Measurements from ENCODE around the gene PTPRN2.
"Not testable (repeated sequence)": the region's sequence is repeated elsewhere in the genome, so short reads cannot be mapped to it uniquely, and the experiment has no call there.

Gene PTPRN2

DNA sequence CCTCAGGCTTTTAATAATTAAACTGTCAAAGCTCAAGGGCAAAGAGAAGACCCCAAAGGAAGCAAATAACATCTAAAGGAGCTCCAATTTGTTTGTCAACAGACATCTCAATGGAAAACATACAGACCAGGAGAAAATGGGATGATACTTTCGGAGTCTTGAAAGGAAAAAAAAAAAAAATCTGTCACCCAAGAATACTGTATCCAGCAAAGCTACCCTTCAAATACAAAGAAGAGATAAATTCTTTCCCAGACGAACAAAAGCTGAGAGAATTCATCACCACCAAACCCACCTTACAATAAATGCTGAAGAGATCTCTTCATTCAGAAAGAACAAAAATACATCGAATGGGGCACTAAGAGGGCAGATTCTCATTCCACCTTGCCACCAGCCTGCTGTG, 232.8 kb downstream of the PTPRN2 start:
- no peak for DNase-seq (ENCODE audit: low read depth in 4 of 4, low spot score in 1 of 4)

DNA sequence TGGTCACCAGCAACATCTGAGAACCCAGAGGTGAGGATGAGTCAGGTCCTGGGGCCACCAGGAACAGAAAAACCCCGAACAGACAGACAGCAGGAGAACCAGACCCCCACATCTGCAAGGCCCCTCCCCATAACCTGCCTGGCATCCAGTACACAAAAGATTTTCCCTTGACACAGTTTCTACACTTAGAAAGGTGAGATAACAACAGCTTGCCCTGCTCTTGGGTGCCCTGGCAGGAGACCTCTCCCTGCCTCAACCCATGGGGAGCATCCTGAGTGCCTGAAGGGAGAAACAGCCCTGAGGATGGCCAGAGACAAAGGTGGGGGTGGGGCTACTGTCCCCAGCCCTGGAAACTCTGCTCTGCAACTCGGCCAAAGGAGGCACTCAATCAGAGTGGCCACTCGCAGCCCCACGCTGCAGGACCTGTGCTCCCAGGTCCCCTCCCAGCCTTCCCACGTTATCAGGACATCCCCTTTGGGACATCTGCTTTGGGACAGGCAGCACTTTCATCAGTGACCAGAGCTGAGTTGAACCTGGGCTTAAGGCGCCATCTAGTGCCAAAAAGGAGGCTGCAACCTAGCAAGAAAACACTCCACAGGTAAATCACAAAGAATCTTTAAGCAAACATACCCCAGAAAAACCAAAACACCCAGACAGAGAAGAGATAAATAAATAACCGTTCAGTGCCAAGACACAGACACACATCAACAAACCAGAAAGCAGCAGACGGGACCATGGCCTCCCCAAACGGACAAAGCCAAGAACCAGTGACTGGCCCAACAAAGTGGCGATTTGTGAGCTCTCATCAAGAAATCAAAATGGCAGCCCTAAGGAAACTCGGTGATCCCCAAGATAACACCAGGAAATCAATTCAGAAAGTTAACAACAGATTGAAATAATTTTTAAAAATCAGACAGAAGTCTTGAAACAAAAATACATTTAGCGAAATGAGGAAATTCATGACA, 233.7 kb downstream of the PTPRN2 start:
- no peak for DNase-seq (ENCODE audit: low read depth in 4 of 4, low spot score in 1 of 4)

DNA sequence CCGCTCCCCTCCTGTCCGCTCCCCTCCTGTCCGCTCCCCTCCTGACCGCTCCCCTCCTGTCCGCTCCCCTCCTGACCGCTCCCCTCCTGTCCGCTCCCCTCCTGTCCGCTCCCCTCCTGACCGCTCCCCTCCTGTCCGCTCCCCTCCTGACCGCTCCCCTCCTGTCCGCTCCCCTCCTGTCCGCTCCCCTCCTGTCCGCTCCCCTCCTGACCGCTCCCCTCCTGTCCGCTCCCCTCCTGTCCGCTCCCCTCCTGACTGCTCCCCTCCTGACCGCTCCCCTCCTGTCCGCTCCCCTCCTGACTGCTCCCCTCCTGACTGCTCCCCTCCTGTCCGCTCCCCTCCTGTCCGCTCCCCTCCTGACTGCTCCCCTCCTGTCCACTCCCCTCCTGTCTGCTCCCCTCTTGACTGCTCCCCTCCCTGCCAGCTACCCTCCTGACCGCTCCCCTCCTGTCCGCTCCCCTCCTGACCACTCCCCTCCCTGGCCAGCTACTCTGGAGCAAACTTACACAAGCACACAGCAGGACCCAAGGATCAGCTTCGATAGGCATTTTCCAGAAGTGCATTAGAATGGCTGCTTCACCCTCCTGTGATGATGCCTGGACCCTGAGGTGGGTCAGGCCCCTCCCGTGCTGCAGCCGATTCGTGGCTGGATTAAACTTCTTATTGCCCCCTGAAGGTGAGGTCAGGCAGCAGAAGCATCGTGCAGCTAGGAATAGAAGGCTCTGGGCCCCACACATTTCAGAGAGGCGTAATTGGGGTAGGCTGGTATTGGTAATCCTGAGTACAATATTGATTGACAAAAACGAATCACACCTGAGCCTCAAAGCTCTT, 235.5 kb downstream of the PTPRN2 start:
- DNase-seq (ENCODE audit: low read depth in 4 of 4, low spot score in 1 of 4) = not testable (repeated sequence)

DNA sequence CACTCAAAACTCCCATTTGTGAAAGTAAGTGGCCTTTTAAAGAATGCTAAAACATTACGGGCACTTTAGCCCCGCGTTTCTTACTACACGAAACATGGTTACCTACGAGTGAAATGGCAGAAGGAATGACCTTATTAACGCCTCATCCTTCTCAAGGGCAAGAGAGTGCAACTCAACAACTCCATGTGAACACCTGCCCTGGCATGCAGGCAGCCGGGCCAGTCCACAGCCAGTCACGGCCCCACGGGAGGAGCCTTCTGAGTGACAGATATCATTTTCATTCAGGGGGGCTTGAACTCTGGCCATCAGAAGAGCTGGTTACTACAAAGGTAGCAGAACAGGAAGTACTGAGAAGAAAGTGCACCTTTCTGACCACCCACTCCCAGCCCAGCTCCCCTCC, 236.1 kb downstream of the PTPRN2 start:
- no peak for DNase-seq (ENCODE audit: low read depth in 4 of 4, low spot score in 1 of 4)

DNA sequence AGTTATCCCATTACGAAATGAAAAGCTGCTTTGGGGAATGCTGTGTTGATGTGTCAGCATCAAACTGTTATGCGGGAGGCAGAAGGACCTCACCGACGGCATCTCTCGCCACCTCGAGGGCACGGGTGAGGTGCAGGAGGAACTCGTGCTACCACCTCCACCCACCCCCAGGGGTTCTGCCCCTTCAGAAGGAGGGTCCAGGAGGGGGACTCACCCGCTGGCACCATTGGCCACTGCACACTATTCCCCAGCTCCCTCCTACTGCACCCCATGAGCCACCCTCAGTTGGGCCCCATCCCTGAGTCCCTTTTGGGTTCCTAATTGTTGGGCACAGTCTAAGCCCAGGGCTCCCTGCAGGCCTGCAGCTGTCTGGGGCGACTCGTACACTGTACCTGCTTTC, 236.6 kb downstream of the PTPRN2 start:
- DNase-seq (ENCODE audit: low read depth in 4 of 4, low spot score in 1 of 4) = no peak

DNA sequence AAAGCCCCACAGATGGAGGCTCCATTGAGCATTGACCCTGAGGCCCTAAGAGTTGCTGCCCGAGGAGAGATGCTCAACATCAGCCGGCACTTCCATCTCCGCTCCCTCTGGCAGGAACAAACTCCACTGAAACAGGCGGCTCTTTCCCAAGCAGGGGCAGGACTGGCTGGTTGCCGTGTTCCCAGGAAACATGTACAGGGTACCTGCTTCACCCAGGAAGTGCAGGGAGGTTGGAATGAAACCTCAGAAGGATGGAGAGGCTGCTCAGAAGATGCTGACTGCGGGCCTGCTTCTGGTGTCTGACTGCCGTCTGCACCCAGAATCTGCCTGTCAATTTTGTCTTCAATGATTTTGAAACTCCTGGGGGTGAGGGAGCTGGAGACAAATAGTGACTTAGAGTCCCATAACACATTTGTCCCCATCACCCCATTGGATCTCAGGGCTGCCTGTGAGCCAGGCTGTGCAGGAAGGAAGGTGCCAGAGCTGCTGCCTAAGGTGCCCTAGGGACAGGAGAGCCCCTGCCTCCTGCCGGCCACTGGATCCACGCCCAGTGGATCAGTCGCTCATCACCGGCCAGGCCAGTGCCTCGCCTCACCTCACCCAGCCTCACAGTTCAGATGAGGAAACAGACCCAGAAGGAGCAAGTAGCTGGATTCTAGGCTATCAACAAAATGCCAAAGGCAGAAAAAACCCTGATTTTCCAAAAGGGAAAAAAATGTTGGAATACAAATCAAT, 237.3 kb downstream of the PTPRN2 start:
- no peak for DNase-seq (ENCODE audit: low read depth in 4 of 4, low spot score in 1 of 4)

DNA sequence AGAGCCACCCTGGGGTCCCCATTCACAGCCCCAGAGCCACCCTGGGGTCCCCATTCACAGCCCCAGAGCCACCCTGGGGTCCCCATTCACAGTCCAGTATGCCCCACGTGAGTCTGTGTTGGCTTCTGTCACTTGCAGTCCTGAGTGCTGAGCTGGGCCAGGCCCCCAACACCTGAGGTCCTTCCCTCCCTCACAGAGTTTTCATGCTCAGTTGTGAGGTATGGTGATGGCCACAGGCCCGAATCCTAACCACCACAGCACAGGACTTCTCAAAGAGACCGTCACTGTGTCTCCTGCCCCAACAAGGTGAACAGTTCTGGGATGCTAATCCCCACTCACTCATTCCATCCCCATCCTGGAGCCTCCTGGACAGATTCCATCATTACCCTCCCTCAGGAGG, 239.2 kb downstream of the PTPRN2 start:
- no peak for DNase-seq (ENCODE audit: low read depth in 4 of 4, low spot score in 1 of 4)

DNA sequence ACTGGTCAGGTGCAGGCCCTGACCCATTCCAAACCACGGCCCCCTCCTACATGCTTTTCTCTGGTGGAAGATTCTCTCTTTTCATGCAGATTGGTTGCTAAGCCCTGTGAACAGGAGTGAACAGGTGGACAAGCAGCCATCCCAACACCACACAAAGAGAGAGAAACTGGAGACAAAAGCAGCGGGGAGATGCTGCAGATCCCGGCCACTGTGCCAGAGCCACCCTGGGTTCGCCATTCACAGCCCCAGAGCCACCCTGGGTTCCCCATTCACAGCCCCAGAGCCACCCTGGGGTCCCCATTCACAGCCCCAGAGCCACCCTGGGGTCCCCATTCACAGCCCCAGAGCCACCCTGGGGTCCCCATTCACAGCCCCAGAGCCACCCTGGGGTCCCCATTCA, 239.6 kb downstream of the PTPRN2 start:
- not testable (repeated sequence) for DNase-seq (ENCODE audit: low read depth in 4 of 4, low spot score in 1 of 4)

DNA sequence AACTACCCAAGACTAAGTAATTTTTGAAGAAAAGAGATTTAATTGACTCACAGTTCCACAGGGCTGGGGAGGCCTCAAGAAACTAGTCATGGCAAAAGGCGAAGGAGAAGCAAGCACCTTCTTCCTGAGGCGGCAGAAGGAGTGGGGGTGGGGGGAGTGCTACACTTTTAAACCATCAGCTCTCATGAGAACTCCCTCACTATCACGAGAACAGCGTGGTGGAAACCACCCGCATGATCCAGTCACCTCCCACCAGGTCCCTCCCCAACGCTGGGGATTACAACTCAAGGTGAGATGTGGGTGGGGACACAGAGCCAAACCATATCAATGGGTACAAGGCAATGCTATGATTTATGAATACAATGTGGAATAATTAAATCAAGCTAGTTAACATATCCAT, 241.9 kb downstream of the PTPRN2 start:
- no peak for DNase-seq (ENCODE audit: low read depth in 4 of 4, low spot score in 1 of 4)

DNA sequence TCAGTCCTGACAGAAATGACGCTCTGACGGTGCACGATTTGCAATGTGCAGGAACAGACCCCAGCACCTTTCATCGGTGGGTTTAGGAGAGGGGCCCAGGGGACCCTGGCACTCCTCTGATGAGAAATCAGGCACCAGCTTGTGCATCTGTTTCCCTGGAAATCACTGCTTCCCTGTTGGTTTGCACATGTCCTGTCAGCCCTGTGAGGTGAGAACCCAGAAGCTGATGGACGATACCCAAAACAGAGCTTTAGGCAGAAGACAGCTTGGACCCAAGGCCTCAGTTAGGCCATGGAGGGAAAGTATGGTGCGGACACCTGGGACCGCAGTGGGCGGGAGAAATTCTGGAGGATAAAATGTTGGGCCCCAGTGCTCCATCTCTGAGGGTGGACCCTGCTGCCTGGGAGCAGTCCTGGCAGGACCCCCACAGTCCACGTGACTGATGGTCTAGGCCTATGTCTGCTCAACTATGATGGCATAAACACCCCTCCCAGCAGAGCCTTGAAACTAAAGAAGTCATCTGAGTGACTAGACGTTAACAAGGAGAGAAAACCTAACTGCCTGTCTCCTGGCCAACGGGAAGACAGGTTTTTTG, 242.8 kb downstream of the PTPRN2 start:
- no peak for DNase-seq (ENCODE audit: low read depth in 4 of 4, low spot score in 1 of 4)

DNA sequence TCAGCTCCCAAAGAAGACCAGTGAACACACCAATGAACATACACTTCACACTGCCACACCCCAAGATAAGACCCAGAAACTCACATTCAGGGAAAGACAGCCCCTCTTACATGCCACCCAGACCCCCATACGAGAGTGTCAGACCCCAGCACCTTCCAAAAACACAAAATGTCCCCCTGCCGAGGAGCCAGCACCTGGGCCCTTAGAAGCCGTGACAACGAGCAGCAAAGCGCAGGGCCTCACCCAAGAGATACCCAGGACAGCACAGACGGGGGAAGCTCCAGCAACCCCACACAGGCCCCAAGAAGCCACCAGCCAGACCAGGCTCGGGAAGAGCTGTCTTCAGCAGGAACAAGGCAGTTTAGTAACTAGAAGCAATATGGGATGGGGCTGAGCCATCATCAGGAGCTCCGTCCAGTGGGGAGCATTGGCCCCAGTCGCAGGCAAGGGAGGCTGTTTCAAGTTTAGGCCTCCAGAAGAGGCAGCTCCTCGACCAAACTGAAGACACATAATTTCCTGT, 243.6 kb downstream of the PTPRN2 start:
- DNase-seq (ENCODE audit: low read depth in 4 of 4, low spot score in 1 of 4) = no peak

DNA sequence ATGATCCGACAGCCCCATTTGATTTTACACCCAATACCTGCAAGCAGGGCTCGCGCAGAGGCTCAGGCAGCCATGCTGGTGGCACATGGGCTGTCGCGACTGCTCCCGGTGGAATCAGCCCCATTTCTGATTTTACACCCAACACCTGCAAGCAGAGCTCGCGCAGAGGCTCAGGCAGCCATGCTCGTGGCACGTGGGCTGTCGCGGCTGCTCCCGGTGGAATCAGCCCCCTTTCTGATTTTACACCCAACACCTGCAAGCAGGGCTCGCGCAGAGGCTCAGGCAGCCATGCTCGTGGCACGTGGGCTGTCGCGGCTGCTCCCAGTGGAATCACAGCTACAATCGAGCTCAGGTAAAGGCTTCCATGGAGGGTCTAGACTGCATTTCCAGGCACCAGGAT, 244.1 kb downstream of the PTPRN2 start:
- DNase-seq (ENCODE audit: low read depth in 4 of 4, low spot score in 1 of 4) = no peak

DNA sequence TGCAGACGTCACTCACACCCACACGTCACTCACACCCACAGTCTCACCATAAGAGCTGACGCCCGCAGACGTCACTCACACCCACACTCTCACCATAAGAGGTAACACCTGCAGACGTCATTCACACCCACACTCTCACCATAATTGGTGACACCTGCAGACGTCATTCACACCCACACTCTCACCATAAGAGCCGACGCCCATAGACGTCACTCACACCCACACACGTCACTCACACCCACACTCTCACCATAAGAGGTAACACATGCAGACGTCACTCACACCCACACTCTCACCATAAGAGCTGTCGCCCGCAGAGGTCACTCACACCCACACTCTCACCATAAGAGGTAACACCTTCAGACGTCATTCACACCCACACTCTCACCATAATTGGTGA, 246.5 kb downstream of the PTPRN2 start:
- not testable (repeated sequence) for DNase-seq (ENCODE audit: low read depth in 4 of 4, low spot score in 1 of 4)

DNA sequence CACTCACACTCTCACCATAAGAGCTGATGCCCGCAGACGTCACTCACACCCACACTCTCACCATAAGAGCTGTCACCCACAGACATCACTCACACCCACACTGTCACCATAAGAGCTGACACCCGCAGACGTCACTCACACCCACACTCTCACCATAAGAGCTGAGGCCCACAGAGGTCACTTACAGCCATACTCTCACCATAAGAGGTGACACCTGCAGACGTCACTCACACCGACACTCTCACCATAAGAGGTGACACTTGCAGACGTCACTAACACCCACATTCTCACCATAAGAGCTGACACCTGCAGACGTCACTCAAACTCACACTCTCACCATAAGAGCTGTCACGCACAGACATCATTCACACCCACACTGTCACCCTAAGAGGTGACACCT, 250.7 kb downstream of the PTPRN2 start:
- not testable (repeated sequence) for DNase-seq (ENCODE audit: low read depth in 4 of 4, low spot score in 1 of 4)

DNA sequence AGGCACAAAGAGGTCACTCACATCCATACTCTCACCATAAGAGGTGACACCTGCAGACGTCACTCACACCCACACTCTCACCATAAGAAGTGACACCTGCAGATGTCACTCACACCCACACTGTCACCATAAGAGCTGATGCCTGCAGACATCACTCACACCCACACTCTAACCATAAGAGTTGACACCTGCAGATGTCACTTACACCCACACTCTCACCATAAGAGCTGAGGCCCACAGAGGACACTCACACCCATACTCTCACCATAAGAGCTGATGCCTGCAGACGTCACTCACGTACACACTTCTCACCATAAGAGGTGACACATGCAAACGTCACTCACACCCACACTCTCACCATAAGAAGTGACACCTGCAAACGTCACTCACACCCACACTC, 255.1 kb downstream of the PTPRN2 start:
- DNase-seq (ENCODE audit: low read depth in 4 of 4, low spot score in 1 of 4) = not testable (repeated sequence)

DNA sequence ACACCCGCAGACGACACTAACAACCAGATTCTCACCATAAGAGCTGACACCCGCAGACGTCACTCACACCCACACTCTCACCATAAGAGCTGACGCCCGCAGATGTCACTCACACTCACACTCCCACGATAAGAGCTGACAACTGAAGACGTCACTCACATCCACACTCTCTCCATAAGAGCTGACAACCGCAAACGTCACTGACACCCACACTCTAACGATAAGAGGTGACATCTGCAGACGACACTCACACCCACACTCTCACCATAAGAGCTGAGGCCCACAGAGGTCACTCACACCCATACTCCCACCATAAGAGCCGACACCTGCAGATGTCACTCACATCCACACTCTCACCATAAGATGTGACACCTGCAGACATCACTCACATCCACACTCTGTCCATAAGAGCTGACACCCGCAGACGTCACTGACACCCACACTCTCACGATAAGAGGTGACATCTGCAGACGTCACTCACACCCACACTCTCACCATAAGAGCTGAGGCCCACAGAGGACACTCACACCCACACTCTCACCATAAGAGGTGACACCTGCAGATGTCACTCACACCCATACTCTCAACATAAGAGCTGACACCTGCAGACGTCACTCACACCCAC, 255.7 kb downstream of the PTPRN2 start:
- DNase-seq (ENCODE audit: low read depth in 4 of 4, low spot score in 1 of 4) = not testable (repeated sequence)

DNA sequence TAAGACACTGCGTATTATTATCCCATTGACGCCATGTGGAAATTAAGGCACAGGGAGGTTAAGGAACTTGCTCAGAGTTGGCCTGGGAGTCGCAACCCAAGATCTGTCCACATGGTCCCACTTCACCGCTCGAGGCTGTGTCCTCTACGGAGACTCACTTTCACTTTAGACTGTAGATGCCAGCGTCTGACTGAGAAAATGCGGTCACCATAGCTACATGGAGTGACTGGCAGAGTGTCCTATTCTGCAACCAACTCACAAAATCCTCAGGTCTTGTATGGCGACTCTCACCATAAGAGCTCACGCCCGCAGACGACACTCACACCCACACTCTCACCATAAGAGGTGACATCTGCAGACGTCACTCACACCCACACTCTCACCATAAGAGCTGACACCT, 257.9 kb downstream of the PTPRN2 start:
- DNase-seq (ENCODE audit: low read depth in 4 of 4, low spot score in 1 of 4) = no peak

DNA sequence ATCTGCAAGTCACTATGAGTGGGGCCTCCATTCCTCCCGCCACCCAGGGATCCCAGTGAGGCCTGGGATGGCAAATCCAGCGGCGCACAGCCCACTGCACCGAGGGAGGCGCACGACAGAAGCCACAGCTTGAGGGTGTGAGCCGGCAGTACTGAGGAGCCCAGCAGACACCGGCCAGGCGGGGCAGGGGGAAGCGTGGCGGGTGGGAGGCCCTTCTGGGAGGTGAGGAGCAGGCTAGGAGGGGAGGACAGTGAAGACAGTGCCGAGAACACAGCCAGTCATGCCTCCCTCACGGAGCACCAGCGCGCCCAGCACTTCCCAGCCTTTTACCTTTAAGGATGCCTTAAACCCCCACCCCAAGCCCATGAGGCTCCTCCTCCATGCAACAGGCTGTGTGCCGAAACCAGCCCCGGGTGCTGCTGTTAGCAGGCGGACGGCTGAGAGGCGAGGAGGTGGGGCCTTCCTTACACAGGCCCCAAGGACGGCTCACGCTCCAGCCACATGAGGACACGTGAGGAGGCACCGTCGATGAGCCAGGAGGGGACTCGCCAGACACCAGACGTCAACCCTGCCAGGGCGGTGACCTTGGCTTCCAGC, 258.5 kb downstream of the PTPRN2 start:
- no peak for DNase-seq (ENCODE audit: low read depth in 4 of 4, low spot score in 1 of 4)

DNA sequence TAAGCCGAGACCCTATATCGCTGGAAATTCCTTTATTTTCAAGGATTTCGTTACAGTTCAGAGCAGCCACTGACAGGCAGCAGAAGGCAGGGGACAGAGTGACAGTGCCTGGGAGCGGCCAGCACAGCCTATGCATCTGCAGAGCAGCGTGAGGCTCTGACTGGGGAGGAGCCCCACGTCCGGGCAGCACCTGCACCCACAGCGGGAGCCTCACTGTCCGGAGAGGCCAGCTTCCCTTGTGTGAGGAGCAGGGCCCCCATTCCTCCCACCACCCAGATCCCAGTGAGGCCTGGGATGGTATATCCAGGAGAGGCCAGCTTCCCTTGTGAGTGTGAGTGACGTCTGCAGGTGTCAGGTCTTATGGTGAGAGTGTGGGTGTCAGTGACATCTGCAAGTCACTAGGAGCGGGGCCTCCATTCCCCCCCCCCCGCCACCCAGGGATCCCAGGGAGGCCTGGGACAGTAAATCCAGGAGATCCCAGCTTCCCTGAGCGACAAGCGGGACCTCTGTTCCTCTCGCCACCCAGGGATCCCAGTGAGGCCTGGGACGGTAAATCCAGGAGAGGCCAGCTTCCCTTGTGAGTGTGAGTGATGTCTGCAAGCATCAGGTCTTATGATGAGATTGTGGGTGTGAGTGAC, 259.1 kb downstream of the PTPRN2 start:
- no peak for DNase-seq (ENCODE audit: low read depth in 4 of 4, low spot score in 1 of 4)
